ENCODE results near the gene GRK7.

DNA sequence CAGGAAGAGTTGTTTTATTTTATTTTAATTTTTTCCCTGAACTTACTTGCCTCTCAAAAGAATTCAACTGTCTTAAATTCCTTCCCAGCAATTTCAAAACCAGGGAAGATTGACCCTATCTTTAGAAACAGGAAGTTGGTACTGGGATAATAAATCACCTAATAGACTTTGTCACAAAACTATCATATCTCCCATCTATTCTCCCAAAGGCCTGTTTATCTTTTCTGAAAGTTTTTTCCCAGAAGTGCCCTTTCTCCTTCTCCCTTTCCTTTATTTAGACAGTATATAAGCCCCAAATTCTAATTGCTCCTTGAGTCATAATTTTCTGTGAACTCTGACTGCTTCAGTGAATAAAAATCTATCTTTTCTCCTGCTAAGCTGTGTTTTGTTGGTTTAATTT, 28.0 kb upstream of the GRK7 start:
- TF ChIP-seq, protein P1, sequence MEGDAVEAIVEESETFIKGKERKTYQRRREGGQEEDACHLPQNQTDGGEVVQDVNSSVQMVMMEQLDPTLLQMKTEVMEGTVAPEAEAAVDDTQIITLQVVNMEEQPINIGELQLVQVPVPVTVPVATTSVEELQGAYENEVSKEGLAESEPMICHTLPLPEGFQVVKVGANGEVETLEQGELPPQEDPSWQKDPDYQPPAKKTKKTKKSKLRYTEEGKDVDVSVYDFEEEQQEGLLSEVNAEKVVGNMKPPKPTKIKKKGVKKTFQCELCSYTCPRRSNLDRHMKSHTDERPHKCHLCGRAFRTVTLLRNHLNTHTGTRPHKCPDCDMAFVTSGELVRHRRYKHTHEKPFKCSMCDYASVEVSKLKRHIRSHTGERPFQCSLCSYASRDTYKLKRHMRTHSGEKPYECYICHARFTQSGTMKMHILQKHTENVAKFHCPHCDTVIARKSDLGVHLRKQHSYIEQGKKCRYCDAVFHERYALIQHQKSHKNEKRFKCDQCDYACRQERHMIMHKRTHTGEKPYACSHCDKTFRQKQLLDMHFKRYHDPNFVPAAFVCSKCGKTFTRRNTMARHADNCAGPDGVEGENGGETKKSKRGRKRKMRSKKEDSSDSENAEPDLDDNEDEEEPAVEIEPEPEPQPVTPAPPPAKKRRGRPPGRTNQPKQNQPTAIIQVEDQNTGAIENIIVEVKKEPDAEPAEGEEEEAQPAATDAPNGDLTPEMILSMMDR (IDR thresholded peaks at IDR 0.05), result no peak
- TF ChIP-seq POLR2A (IDR thresholded peaks at IDR 0.05), result no peak

Data from lower leg skin (tissue), 3 donors.